Gastrocnemius medialis (tissue), 4 donors: Measurements from ENCODE around the gene HOXA5. TPM values are rescaled to one million over a fixed set of nuclear protein-coding genes. Genes with fewer than 3 reads are reported as not detected.

ENCODE experiments used
- ATAC-seq, 2 donors: fragments of 150-250 bp; one replicate each; pipeline ENCODE4 v1.9.1; 2016
- DNase-seq, 2 donors: peaks; one replicate each; pipeline ENCODE4 v3.0.0-alpha.2; 2019
- H3K27ac ChIP-seq, 4 donors: fragments of 200-600 bp; sonication (generic); 1 replicate in 1 of 4; 2 replicates in 3 of 4; pipeline ENCODE4 v1.5.1; 2016 to 2018; ENCODE audit warnings: mild to moderate bottlenecking in 2 of 4, moderate library complexity in 1 of 4
- H3K27me3 ChIP-seq, 3 donors: fragments of 200-600 bp; sonication (generic) in 2 of 3; 1 replicate in 1 of 3; 2 replicates in 2 of 3; pipeline versions ENCODE4 v1.5.1 to v1.6.0; 2016 to 2019; ENCODE audit warnings: mild to moderate bottlenecking in 1 of 3, moderate library complexity in 1 of 3
- H3K36me3 ChIP-seq, 2 donors: fragments of 200-600 bp; sonication (generic) in 1 of 2; one replicate each; pipeline ENCODE4 v1.5.1; 2017 to 2018
- H3K4me1 ChIP-seq, 2 donors: fragments of 200-600 bp; sonication (generic) in 1 of 2; one replicate each; pipeline ENCODE4 v1.5.1; 2016 to 2017; ENCODE audit warnings: mild to moderate bottlenecking in 2 of 2
- H3K4me3 ChIP-seq, 4 donors: fragments of 200-600 bp; sonication (generic) in 3 of 4; 1 replicate in 1 of 4; 2 replicates in 3 of 4; pipeline ENCODE4 v1.5.1; 2016 to 2019; ENCODE audit warnings: mild to moderate bottlenecking in 2 of 4
- H3K9me3 ChIP-seq, 3 donors: fragments of 200-600 bp; sonication (generic) in 2 of 3; 1 replicate in 1 of 3; 2 replicates in 2 of 3; pipeline ENCODE4 v1.5.1; 2016 to 2019
- POLR2A ChIP-seq, 2 donors: fragments of 450-650 bp; IDR thresholded peaks; one replicate each; pipeline ENCODE4 v1.6.1; 2017; ENCODE audit warnings: antibody characterized with exemption in 2 of 2, mild to moderate bottlenecking in 2 of 2, moderate library complexity in 2 of 2
- in situ Hi-C, 4 donors: fragments of 200-750 bp; cut with MboI; loops; one replicate each; pipeline versions ENCODE4 v1.15.0 to v1.8.0; 2017; ENCODE audit warnings: low sequenced_read_pairs in 4 of 4
- intact Hi-C: fragments of 100-400 bp; cut with DNase I; formaldehyde crosslinking; loops from one replicate; pipeline ENCODE4 v1.15.1; 2023; ENCODE audit warnings: low total_unique reads
- total RNA-seq, 4 donors: library from RNA; depleted of rRNA; stranded (reverse); fragments of >200 nt; gene quantifications; one replicate each; pipeline versions ENCODE4 v1.1.0 to v1.2.3, GENCODE V29; 2016
- TF ChIP-seq, protein P1 (sequence below), 5 experiments: fragments of 450-650 bp in 3 of 5; fragments of 200-600 bp in 2 of 5; sonication (generic) in 2 of 5; IDR thresholded peaks in 4 of 5; conservative IDR thresholded peaks in 1 of 5; 1 replicate in 4 of 5; 2 replicates in 1 of 5; pipeline ENCODE4 v1.5.1; 2016 to 2019; ENCODE audit warnings: antibody characterized with exemption in 5 of 5, mild to moderate bottlenecking in 3 of 5, moderate library complexity in 3 of 5

Gene HOXA5
- total RNA-seq, 4 donors from 2014 or later, result 2.7 to 7.1 (median 7.0) TPM

- no peak for ATAC-seq
- Histone ChIP-seq H3K36me3 (no peaks in the 10 kb centered on the region), H3K4me1 (peaks cover 11 to 24% of the 10 kb centered on the region in 2 donors), H3K27ac (no peak overlapping the region), H3K4me3 (no peak overlapping the region), H3K27me3 (peaks cover 0 to 3% (median 0%) of the 10 kb centered on the region in 3 donors), H3K9me3 (no peaks in the 10 kb centered on the region)
- TF ChIP-seq, protein P1, sequence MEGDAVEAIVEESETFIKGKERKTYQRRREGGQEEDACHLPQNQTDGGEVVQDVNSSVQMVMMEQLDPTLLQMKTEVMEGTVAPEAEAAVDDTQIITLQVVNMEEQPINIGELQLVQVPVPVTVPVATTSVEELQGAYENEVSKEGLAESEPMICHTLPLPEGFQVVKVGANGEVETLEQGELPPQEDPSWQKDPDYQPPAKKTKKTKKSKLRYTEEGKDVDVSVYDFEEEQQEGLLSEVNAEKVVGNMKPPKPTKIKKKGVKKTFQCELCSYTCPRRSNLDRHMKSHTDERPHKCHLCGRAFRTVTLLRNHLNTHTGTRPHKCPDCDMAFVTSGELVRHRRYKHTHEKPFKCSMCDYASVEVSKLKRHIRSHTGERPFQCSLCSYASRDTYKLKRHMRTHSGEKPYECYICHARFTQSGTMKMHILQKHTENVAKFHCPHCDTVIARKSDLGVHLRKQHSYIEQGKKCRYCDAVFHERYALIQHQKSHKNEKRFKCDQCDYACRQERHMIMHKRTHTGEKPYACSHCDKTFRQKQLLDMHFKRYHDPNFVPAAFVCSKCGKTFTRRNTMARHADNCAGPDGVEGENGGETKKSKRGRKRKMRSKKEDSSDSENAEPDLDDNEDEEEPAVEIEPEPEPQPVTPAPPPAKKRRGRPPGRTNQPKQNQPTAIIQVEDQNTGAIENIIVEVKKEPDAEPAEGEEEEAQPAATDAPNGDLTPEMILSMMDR (IDR thresholded peaks at IDR 0.05 in 4 of 5, conservative IDR thresholded peaks at IDR 0.05 in 1 of 5), result no peak
- in situ Hi-C loops (no loop called here), intact Hi-C loops (no loop called here)
- no peak for DNase-seq
Measured at GRCh38 chr7:27094304-27095049, 49.0 kb downstream of the HOXA5 start.

DNA sequence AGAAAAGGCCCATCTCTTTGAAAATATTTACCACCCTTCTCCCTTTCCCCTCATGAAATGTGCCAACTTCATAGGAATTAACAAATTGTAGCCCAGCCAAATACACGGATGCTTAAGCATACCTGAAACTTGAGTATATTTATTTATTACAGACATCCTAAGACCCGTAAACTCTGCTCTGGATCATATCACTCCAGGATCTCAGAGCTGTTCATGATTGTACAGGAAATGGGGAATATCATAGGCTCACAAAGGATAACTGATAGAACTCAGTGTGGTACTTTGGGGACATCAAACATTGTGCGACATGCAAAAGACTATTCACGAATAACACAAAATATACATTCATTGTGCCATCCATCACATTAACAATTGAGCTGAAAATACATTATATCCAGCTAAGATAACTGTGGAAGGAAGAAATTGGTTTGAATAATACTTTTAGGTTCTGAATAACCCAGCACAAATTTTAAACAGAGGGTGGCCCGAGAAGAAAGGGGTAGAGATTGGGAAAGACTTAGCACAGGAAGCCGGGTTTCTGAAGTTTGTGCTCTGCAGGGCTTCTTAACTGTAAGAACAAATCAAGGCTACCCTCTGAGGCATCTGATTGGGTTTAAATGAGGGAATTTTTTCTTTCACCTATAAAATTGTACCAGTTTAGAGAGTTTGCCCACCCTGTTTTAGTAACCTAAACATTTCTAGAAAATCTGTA lies 50.1 kb downstream of the HOXA5 start:
- peaks cover 9 to 14% (median 10%) of the 10 kb centered on the region in 3 donors for H3K27me3 ChIP-seq
- H3K4me3 ChIP-seq, result no peak overlapping the region
- no peak overlapping the region for H3K27ac ChIP-seq
- TF ChIP-seq, protein P1 (IDR thresholded peaks at IDR 0.05 in 4 of 5, conservative IDR thresholded peaks at IDR 0.05 in 1 of 5), result no peak
- no peak for TF ChIP-seq POLR2A (IDR thresholded peaks at IDR 0.05)
- H3K4me1 ChIP-seq, result peaks cover 11 to 23% of the 10 kb centered on the region in 2 donors
- H3K36me3 ChIP-seq, result no peaks in the 10 kb centered on the region
- in situ Hi-C loops, result no loop called here
- intact Hi-C loops, result no loop called here
- no peak for DNase-seq
- H3K9me3 ChIP-seq, result no peaks in the 10 kb centered on the region
- ATAC-seq, result no peak

DNA sequence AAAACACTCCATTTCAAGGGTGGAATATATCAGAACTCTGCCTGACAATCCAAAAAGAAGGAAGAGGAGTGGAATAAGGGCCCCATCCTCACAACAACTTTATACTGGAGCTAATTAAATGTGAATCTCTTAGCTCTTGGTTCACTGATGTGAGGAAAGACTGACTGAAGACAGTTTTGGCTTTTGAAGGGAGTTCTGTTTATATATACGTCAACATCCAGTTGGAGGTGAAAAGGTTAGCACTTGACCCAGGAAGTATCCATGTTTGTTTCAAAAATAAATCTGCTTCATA lies 50.7 kb downstream of the HOXA5 start:
- intact Hi-C loops, result no loop called here
- no peak for ATAC-seq
- in situ Hi-C loops, result no loop called here
- Histone ChIP-seq H3K36me3 (no peaks in the 10 kb centered on the region), H3K4me3 (no peak overlapping the region), H3K27ac (no peak overlapping the region), H3K9me3 (no peaks in the 10 kb centered on the region), H3K4me1 (peaks cover 9 to 17% of the 10 kb centered on the region in 2 donors), H3K27me3 (peaks cover 14 to 20% (median 15%) of the 10 kb centered on the region in 3 donors)
- no peak for DNase-seq
- TF ChIP-seq POLR2A (IDR thresholded peaks at IDR 0.05), result no peak
- TF ChIP-seq, protein P1 (IDR thresholded peaks at IDR 0.05 in 4 of 5, conservative IDR thresholded peaks at IDR 0.05 in 1 of 5), result no peak

DNA sequence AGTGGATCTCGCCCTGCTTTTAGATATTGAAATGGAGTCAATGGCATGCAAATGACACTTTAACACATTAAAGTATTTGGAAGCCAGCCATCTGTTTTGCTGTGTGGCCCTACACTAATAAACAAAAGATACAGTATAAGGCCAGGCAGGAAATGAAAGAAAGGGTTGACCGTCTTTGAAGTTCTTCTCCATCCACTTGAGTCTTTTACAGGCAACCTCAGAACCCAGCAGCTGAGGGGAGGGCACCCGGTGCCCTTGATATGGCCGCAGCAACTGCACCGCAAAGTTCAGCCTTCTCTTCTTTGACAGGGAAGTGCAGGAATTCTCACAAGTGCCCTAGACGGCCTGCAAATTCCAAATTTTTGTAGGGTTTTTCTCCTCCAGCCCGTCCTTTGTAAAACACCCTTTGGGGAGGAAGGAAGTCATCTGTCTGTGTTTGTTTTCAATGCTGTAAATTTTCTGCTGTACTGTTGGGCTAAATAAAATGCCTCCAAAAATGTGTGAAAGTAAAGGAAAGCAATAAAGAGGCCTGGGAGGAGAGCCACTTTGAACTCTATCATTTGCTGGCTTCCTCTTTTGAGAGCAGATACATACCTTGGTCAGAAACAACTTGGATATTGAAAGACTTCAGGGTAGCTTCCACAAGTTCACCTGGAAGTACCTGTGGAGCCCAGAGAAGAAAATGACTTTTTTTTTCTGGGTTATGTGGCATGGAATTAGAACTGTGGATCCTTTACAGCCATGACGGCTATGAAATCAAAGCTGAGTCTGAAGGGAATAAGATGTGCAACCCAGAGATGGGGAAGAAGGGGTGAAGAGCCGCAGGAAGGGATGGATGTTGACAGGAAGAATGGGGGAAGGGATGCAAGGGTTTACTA lies 51.3 kb downstream of the HOXA5 start:
- no peak for TF ChIP-seq POLR2A (IDR thresholded peaks at IDR 0.05)
- TF ChIP-seq, protein P1 (IDR thresholded peaks at IDR 0.05 in 4 of 5, conservative IDR thresholded peaks at IDR 0.05 in 1 of 5), result no peak
- H3K36me3 ChIP-seq, result no peaks in the 10 kb centered on the region
- DNase-seq, result no peak
- no peak overlapping the region for H3K27ac ChIP-seq
- ATAC-seq, result no peak
- no peaks in the 10 kb centered on the region for H3K9me3 ChIP-seq
- intact Hi-C loops (no loop called here), in situ Hi-C loops (no loop called here)
- H3K4me3 ChIP-seq, result no peak overlapping the region
- H3K4me1 ChIP-seq, result peaks cover 3 to 12% of the 10 kb centered on the region in 2 donors
- peaks cover 20 to 25% (median 21%) of the 10 kb centered on the region in 3 donors for H3K27me3 ChIP-seq
